SKM-1 treated with dmso at 0.1 percent for 144 hours (cell line): Measurements from ENCODE around the gene C10orf53.
"Not testable (repeated sequence)": the region's sequence is repeated elsewhere in the genome, so short reads cannot be mapped to it uniquely, and the experiment has no call there.

ENCODE experiments used
- DNase-seq: peaks from one replicate; lab custom pipeline; 2025; ENCODE audit not compliant: unreplicated experiment; lab: John Stamatoyannopoulos, UW

The C10orf53 gene

DNA sequence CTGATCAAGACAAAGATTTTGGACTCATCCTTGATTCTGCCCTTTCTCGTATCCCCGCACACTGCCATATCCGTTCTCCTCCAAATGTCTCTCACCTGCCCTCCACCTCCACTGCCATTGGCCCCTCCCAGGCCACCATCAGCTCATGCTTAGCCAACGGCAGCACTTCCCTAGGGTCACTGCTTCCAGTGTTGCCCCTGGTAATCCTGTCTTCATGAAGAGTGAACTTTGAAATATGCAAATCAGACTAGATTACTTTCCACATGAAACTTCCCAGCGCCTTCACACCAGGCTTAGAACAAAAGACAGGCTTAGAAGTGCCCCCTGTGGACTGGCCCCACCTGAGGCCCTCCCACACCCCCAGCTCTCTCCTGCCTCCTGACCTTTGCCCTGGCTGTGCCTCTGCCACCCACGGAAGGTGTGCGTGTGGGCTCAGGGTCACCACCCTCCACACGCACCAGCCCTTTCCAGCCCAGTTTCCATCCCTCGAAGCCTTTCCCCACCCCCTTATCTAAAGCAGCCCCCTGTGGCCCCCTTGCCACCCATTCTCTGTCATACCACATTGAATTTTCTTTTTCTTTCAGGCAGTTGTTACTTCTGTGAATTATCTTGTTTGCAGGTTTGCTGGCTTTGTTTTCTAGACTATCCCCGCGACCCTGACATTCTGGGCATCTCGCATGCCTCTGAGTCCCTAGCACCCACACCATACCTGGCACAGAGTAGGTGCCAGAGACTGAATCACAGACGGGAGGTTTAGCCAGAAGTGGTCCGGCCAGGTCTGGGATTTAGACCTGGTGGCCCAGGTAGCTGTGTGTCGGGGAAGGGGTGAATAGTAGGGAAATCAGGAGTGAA is 26.8 kb upstream of the C10orf53 start:
- no peak for DNase-seq

DNA sequence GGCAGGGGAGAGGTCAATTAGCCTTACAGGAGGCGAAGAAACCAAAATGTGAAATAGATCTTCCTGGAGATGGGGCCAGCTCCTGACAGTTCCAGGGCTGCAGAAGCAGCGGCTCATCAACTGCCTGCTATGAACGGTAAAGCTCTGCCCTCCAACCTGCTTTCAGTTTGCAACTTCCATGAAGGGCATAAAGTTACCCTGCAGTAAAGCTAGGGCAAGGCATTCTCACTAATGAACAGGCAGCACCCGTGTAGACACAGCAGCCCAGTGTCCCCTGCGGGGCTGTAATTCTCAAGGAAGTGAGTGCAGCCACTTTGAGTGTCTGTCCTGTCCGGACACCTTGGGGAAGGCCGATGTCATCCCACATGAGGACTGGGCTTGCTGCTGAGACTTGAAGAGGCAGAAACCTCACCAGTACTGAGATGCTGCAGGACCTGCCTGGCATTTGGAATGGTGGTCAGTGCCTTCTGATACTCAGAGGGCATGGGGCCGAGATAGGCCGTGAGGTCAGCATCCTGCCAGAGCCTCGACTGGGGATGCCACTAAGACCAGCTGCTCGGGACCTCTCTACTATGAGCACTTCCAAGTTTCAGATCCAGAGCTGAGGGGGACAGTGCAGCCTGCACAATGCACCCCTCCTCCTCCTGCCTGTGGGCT is 26.1 kb upstream of the C10orf53 start:
- DNase-seq = no peak

DNA sequence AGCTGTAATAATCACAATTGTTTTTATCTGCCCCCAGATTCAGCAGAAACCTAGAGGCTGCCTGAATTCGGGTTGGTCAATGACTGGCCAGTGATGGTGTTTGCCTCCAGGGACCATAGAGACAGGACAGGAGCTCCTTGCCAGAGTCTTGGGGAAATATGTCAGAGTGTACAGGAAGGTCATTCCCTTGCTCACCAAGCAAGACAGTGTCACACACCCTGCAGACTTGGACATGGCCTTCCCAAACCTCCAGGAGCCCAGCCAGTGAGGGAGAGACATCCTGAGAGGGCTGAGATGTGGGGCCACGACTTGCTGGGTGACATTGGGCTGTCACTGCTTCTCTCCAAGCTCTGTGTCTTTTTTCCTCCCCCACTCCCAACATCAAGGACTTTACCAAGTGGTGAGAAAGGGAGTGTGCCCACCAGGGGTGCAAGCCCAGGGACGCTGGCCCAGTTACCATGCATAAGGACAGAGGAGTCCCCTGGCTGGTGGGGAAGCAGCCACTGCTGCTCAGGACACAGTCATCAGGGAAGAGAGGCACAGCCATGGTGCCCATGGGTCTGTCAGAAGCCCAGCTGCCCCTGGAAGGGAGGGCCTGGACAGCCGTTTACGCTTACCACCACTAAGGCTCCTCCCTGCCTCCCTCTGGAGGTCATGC is 25.3 kb upstream of the C10orf53 start:
- no peak for DNase-seq

DNA sequence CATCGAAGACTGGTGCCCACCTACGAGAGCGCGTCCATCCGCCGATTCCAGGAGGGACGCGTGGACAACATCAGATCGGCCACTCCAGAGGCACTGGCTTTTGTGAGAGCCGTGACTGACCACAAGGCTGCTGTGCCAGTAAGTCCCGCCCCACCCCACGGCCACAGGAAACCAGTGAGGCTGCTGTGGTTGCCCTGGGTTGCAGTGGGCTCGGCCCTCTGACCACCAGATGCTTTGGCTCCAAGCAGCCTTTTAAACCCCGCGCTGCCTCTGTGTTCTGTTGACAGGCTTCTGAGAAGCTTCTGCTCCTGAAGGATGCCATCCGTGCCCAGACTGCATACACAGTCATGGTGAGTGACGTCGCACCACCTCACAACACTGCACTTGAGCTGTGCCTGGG is 24.4 kb upstream of the C10orf53 start:
- DNase-seq = no peak

DNA sequence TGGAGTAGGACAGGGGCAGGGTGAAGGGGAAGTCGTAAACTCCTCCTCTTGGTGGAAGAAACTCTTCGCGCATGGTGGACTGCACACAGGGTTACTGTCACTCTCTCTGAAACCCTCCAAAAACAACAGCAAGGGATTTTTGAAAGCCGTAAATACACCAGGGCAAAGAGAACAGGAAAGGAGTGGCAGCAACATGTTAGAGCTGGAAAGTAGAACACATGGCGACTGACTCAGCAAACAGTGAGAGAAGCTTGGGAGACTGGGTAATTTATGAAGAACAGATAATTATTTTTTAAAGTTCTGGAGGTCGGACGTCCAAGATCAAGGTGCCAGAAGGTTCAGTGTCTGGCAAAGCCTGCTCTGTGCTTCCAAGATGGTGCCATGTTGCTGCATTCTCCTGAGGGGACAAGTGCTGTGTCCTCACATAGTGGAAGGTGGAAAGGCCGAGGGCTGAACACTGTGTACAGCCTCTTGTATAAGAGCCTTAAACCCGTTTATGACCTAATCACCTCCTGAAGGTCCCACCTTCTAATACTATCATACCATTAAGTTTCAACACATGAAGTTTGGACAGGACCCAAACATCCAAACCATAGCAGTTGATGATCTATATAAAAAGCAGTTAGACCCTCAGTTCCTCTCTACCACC is 22.5 kb upstream of the C10orf53 start:
- DNase-seq = no peak

DNA sequence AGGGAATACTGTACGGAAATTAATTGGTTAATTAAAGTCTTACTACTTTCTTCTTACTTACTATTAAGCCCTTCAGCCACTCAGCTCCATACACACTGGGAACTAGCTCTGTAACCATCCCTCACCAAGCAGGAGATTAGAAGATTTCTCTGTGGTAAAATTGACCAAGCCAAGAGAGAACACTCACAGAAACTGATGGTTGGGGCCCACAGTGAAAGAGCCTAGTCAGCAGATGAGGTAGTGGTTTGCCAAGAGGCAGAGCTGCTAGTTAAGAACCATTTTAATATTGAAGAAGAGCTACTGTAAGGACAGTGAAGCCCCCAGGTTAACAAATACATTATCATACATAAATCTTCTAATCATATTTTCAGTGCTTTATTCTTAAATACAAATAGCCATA is 21.8 kb upstream of the C10orf53 start:
- DNase-seq = no peak

DNA sequence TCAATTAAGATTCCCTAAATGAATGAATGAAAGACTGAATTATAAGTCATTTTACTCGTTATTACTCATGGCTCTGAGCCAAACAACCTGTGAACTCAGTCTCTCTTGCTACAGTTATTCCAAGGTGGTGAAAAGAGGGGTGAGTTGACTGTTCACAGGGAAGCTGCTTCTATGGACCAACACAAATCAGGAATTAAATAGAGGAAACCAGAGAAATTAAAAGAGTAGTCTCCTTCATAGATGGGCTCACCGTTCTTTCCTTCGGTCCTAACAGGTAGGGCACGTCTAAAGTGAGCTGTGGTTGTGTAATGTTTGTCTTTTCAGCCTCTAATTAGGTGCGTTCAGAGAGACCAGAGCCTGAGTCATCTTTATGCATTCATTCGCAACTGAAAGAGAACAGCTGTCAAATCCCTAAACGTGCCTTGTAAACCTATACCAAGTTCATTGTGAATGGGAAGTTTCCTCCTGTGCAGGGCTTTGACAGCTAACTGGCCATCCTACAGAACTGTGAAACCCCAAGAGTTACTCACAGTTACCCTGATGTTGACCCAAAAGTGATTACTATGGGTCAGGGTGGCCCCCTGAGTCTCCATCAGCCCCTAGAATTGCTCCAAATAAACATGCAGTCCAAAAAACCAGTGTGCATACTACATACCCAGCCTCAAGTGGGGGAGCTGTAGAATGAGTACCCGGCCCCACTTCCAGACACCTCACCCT is 18.2 kb upstream of the C10orf53 start:
- DNase-seq = no peak

DNA sequence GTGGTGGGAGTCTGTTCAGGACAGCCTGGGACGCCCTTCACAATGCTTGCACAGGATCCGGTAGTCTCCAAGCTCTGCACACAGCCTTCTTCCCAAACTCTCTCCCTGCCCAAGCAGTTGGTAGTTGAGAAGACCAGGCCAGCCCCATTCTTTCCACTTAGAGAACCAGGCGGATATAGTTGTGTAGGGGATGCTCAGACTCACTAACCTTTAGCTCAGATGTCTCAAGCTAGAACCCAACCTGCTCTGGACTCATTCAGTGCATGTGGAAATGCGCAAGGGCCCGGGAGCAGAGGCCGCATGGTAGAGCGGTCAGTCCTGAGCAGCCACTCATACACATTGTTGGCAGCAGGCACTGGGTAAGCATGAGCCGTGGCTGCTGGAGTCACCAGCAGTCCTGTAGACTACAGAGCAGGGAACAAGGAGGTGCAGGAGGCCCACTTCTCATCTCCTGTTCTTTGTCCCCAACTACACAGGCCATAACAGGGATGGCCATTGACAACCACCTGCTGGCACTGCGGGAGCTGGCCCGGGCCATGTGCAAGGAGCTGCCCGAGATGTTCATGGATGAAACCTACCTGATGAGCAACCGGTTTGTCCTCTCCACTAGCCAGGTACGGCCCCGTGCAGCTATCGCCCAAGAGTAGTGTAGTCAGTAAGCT is 17.2 kb upstream of the C10orf53 start:
- DNase-seq = no peak

DNA sequence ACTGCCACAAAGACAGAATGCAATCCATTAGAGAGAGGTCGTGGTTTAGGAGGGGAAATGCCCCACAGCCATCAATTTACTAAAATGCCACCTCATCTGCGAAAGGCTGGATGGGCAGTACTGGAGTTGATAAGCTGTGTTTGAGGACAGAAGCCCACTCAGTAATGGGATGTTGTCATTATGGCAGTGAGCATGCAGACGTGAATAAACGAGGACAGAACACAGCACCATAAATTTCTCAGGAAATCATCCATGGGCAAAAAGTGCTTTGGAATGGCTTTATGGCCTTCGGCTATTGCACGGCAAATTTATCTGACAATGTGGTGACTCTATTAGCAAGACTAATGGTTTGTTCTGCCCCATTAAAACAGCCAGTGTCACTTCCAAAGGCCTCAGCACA is 15.9 kb upstream of the C10orf53 start:
- no peak for DNase-seq

DNA sequence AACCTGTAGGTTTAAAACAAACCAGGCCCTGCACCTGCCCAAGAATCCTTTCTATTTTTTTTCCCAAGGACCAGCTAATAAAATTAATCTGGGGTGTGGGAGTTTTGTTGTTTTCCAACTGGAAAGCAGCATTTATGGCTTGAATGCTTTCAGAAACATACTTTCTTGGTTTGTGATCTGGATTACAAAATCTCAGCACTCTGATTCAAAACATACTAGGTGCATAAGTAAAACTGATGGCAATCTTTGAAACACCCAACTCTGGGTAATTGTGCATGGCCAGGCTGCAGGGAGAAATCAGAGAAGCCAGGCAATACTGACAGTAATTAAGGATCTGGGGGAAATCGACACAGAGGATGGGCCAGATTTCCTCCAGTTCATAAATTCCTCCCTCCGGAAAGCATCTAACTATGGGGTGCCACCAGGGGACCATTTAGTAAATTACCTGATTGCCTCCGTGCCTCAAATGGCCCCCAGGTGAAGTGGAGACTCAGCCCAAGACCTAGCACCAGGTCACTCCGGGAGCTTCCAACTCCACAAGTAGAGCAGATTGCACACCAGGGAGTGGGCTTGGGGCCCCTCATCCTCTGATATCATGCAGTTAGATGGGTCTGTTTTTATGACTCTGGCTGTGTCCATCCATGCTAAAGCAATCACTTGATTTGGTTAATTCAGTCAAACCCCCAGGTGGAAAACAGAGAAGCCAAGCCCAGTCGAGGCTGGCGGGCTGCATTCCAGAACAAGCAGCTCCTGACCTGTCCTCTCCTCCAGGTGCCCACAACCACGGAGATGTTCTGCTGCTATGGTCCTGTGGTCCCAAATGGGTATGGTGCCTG is 15.2 kb upstream of the C10orf53 start:
- no peak for DNase-seq

DNA sequence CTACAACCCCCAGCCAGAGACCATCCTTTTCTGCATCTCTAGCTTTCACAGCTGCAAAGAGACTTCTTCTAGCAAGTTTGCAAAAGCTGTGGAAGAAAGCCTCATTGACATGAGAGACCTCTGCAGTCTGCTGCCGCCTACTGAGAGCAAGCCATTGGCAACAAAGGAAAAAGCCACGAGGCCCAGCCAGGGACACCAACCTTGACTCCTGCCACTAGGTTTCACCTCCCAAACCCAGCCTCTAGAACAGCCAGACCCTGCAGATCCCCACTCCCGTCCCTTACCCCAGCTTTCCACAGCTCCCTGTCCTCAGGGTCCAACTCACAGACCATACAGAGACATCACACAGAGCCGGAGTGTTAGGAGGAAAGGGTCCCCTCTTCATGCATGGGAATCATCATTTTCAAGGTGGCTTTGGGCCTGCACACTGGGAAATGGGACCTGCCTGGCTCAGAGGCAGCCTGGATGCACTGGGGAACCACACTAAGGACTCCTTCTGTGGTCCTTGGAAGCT is 14.6 kb upstream of the C10orf53 start:
- no peak for DNase-seq

DNA sequence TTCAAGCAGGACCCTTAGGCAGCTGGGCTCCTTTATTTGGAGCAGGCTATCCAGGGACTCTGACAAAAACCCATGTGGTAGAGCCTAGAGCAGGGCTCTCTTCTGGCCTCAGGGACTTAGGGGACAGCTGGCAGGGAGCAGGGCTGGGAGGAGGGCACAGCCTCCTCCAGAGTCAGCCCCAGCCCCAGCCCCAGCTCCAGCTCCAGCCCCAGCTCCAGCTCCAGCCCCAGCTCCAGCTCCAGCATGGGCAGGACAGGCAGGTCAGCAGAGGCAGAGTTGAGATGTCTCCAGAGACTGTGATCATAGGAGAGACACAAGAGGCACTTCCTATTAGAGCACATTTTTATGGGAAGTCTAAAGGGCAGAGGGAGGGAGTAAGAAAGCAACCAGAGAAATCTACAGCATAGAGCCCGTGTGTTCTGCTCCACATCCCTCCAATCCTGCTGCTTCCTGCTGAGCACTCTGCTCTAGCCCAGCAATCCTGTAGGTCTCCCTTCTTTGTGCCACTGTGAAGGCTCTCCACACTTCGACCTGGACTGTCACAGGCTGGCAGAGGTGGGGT is 13.3 kb upstream of the C10orf53 start:
- no peak for DNase-seq

DNA sequence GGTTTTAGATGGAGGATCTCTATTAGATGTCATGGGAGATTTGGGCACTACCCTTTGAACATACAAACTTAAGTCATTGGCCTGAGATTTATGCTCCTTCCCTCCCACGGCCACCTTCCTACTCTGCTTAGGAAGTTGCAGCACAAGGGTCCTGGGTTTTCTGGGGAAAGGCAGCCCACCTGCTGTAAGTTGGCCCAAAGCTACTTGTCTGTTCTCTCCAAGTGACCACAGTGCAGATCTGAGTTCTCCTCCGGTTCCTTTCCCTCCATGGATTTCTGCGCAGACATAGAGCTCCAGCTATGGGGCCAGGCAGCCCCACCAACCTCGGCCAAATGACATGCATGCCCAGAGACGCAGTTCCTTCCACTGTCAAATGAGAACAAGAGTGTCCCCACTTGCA is 12.8 kb upstream of the C10orf53 start:
- DNase-seq = no peak

DNA sequence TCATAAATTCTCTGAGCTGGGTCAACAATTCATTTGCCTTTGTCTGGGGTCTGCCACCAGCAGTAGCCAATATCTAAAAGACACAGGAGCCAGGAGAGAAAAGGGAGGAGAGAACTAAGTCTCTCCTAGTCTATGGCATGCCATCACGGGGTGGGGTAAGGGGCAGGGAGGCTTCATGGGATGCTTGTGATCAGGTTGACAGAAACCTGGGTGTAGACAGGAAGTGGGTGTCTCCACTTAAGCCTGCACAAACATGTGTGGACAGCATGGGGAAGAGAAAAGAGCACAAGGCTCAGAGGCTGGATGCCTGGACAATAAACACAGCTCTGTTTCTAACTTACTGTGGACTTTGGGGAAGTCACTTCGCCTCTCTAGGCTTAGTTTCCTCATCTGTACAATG is 11.5 kb upstream of the C10orf53 start:
- no peak for DNase-seq

DNA sequence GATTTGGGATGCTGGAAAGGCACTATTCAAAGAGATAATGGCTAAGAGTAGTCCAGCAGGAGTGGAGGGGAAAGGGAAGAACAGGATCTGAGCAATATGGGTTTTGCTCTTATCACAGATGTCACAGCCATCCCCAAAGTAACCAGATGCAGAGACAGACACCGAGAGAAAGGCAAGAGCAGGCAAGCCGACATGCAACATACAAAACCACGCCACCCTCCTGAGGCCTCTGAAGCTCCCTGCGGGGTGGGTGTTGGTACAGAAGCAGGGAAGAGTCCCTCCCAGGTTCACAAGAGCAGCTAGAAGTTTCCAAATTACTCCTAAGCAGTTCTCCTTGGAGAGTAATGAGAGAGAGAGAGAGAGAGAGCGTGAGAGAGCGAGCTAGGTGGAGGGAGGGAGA is 10.8 kb upstream of the C10orf53 start:
- DNase-seq = no peak

DNA sequence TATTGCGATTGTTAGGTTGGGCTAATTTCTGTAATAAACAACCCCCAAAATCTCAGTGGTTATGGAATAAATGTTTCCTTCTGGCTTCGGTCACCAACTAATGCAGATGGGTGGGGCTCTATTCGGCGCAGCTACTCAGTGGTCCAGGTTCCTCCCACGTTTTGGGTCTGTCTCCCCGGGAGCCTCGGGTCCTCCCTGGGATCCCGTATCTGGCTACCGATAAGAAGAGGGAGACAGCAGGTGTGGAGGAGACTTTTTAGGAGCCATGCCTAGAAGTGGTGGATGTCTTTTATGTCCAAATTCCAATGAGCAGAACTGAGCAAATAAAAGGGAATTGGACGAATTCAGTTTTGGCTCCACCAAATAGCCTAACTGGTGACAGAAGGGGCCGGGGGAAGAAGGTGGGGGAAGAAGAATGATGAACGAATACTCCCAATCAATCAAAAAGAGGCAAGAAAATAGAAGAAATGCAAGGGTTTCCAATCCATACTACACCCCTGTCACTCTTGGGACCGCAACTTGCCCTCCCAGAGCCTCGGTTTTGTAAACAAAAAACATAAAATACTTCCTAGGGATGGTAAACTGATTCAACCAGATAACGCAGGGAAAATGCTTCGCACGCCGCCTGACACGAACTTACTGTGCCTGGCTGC is 498 bp upstream of the C10orf53 start:
- DNase-seq = no peak

DNA sequence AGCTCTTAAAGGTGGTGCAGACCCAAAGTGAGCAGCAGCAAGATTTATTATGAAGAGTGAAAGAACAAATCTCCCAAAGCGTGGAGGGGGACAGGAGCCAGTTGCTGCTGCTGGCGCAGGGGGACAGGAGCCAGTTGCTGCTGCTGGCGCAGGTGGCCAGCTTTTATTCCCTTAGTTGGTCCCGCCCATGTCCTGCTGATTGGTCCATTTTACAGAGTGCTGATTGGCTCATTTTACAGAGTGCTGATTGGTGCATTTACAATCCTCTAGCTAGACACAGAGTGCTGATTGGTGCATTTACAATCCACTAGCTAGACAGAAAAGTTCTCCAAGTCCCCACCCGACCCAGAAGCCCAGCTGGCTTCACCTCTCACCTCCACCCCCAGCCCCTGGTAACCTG is 3.0 kb downstream of the C10orf53 start:
- DNase-seq = not testable (repeated sequence)

DNA sequence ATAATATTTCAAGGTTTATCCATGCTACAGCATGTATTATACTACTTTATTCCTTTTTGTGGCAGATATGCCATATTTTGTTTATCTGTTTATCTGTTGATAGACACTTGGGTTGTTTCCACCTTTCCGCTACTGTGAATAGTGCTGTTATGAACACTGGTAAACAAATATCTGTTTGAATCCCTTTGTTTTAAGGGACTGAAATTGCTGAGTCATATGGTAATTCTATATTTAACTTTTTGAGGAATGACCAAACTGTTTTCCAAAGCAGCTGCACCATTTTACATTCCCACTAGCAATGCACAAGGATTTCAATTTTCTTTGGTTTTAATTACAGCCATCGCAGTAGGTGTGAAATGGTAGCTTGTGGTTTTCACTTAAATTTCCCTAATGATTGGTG is 3.4 kb downstream of the C10orf53 start:
- DNase-seq = no peak

DNA sequence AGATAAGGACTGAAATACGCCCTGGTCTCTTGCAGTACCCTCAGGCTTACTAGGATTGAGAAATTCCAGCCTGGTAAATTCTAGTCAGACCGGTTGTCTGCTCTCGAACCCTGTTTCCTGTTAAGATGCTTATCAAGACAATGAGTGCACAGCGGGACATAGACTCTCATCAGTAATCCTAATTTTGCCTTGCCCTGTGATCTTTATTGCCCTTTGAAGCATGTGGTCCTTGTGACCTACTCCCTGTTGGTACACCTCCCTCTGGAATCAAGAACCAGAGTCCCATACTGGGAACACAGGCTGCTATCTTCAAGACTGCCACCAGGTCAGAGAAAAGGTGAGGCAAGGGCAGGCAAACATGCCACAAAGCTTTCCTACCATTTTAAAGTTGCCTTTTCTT is 7.2 kb downstream of the C10orf53 start:
- DNase-seq = no peak
